LHCN-M2 (cell line): Measurements from ENCODE around the gene CD46. TPM values are rescaled to one million over a fixed set of nuclear protein-coding genes. Genes with fewer than 3 reads are reported as not detected.

ENCODE experiments used
- DNase-seq: peaks from one replicate; pipeline ENCODE4 v3.0.0-alpha.2; 2012; ENCODE audit warnings: low read depth
- total RNA-seq: library from RNA; depleted of rRNA; stranded (reverse); fragments of >200 nt; gene quantifications from 2 replicates; pipeline ENCODE4 v1.2.3, GENCODE V29; 2014

The CD46 gene
- total RNA-seq, 1 experiment from 2014 or later, result 72.6 TPM

GRCh38 chr1:207794861-207795260, 43.0 kb downstream of the CD46 start:
- DNase-seq, result no peak

GRCh38 chr1:207797229-207797973, 45.5 kb downstream of the CD46 start:
- DNase-seq, result peak; percentile 88

DNA sequence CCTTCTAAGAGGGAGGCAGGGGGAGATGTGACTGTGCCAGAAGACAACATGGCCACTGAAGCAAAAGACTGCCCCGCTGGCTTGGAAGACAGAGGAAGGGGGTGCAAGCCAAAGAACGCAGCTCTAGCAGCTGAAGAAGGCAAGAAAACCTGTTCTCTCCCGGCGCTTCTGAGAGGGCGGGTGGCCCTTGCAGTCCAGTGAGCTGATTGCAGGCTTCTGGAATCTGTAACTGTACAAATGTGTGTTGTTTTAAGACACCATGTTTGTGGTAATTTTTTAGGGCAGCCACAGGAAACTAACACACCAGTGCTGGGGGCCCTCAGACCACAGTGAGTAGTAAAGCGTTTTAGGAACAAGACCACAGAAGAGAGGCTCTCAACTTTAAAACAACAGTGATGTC, 47.0 kb downstream of the CD46 start:
- DNase-seq, result peak; percentile 39

GRCh38 chr1:207799989-207800648, 48.3 kb downstream of the CD46 start:
- DNase-seq, result no peak

DNA sequence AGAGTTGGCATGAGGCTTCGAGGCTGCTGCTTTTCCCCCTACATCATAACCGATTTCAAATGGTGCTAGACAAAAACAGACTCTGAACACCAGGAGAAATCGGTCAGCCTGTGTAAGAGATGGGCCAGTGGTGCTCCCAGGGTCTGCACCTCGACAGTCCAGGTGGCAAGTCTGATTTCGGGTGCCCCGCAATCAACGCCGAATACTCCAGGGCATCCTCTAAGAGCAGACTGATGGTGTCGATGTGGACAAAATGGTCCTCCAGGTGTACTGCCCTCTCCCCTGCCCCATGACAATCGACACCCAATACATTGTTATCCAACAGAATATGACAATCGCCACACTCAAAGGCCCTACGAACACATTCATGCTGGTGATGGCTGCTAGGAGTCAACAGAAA, 50.0 kb downstream of the CD46 start:
- no peak for DNase-seq

DNA sequence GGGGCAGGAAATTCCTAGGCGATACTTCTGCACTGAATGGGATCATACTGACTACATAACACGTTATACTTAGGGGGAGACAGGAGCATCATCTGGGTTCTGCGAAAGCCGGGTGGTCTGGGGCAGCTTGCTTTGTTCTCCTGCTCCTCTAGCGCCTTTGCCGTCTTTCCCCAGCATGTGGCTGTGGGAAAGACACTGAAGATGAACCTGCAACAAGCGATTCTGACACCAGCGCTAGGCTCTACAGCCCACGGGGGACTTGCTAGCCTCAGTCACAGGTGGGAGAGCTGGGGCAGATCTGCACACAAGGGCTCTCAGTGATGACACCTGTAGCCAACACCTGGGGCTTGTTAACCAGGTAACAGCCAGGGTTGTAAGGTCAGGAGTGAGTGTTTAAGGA, 51.8 kb downstream of the CD46 start:
- DNase-seq, result no peak

DNA sequence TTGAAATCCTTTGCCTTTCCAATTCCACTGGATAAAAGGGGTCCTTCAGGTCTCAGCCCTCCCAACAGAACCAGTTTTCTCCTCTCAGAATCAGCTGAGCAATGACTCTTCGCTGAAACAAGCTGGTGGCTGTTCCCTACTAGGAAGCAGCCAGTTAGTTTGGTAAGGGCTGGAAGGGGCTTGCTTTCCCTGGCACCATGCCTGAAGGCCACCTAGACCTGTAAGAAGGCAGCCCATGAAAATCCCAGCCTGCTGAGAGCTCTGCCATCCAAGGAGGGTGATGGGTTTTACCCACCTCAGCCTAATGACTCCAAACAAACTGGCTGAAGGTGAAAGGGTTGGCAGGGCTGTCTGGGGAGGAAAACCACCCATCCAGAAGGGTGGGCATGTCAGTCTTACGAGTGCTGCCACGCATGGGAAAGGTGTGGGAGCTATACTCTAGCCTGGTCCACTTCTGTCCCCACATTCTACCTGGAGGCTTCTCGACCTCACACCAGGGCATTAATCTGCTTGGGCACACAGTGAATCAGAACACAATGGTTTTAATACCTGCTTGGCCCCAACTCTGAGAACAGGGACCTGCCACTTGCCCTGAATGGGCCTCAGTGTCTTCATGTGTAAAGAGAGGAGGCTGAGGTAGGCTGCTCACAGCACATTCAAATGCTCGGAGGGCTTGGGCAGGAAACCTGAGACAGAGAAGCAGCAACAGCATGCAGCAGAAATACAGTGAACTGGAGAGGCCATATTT, 53.0 kb downstream of the CD46 start:
- no peak for DNase-seq

DNA sequence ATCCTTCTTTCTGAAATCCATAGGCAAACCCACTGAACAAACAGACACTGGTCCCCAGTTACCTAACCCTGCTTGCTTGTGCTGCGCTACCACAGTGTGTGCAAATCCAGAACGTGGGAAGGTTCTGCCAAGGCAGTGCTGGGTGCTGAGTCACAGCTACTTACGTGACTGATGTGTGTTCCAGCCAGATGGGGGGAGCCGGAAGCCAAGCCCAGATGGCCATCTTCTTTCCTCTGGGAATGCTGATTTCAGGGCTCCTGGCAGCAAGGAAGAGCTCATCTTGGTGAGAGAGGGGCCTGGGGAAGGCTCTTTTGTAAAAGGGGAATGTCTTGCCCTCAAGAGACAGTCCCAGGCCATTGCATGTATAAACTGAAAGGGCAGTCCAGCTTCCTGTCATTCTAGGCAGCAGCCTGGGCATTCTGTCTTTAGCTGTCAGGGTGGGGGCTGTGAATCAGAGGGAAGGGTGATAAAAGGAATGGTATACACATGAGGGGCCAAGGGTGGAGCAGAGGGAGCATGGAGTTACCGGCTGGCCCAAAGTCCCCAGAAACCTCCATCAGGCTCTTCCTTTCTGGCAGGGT, 54.1 kb downstream of the CD46 start:
- peak; percentile 96 for DNase-seq

DNA sequence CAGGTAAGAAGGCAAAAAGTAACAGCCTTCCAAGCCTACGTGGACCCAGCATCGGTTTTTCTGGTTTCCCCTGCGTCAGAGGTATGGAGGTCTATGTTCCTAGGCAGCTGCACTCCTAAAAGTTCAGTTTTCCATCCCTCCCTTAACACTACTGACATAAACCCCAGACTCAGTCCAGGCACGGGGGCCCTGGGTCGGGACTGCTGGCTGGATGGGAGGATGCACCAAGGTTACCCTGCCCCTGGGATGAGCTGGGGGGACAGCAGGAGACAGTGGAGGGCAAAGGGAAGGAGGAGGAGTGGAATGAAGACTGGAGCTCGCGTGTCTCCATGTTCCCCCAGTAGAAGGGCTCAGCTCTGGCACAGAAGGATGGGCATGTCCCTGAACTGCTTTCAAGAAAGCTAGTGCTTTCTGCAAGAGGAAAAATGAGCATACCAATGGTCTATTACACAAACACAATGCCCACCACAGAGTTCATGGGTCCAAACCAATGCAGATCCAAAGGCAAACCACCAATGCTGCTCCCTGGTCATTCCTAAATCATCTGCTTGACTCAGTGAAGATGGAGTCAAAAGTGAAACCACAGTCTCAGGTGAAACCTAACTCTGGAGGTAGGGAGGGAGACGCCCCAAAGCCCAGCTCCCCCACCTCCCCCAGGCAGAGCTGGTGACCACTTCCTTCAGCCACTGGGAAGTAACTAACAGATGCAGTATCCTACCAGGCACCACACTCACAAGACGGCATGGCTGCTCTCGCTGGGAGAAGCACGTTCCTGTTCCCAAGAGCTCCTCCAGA, 54.9 kb downstream of the CD46 start:
- peak; percentile 61 for DNase-seq

GRCh38 chr1:207807326-207807689, 55.5 kb downstream of the CD46 start:
- no peak for DNase-seq

DNA sequence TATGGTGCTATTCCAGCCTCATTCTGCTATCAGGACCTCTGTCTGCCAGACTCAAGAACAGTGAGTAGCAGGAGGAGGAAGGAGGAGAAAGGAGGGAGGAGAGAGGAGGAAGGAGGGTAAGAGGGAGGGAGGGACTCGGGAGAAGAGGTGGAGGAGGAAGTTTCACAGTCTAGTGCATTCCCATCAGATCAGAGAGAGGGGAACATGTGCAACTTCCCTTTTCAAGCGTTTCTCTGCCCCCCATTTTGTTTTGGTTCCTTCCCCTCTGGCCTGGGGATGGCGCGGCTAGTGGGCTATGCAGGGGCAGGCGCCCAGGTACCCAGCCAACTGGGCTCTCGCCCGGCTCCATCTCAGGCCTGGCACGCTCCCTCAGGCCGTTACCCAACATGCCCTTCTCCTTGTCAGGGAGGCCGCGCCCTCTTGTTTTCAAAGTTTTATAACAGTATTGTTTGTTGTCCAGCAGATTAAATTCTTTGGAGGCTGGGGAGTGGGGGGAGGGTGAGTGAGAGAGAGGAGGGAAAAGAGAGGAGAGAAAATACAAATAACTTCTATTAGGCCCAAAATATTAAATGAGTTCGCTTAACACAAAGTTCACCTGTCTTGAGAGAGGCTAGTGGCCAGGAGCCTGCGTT, 56.0 kb downstream of the CD46 start:
- no peak for DNase-seq

GRCh38 chr1:207808322-207808705, 56.5 kb downstream of the CD46 start:
- DNase-seq, result no peak

GRCh38 chr1:207808911-207809555, 57.2 kb downstream of the CD46 start:
- no peak for DNase-seq

DNA sequence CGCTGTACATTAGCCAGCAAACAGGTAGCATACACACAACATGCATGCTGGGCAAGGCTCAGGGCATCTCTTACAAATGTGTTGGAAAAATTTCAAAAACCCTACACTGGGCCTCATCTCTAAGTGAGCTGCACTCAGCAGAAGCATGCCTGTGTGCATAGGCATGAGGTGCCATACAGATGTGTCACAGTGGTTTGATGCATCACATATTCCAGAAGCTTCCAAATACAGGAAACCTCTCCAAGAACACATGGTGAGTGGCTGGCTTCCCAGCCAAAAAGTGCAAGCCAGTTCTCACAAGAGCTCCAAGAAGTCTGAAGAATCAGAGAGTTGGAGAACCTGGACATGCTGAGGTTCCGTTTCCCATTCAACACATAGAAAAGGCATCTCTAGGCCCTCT, 58.3 kb downstream of the CD46 start:
- DNase-seq, result peak; percentile 65

GRCh38 chr1:207810606-207811295, 58.9 kb downstream of the CD46 start:
- DNase-seq, result no peak

- no peak for DNase-seq
Observed at GRCh38 chr1:207811319-207811718, 59.5 kb downstream of the CD46 start.

DNA sequence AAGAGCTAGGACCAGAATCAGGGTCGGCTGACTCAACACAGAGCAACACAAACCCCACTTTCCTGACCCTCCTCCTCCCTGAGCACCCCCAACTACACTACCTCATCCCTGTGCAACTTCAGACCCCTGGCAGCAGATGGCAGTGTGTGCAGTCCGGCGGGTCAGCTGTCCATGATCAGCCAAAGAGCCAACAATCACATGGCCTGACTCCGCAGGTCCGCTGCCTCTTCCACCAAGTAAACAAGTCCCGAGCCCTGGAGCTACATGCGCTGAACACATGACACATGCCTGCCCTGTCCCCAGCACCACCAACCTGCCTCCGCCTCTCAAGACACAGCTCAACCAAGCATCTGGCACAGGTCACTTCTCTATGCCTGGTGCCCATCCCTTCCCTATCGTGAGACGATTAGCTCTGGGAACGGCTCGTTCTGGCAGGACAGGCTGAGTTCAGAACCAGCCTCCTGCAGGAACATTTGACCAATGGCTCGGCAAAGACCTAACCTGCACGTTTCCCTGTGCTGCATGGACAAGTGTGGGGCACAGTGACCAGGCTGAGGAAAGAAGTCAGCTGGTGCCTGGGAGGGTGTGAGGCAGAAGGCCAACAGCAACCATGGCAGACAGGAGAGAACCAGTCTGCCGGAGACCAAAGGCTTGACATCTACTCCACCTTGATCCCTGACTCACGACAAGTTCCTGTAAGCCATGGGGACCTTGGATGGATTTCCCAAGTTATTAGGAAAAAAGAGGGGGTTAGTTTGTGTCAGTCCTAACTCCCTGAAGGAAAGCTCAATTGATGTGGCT, 60.3 kb downstream of the CD46 start:
- DNase-seq, result peak; percentile 50

GRCh38 chr1:207812778-207813511, 61.1 kb downstream of the CD46 start:
- DNase-seq, result no peak
